ENCODE data around the gene MAP2. TPM values are rescaled to one million over a fixed set of nuclear protein-coding genes. Genes with fewer than 3 reads are reported as not detected.

MAP2 gene
- total RNA-seq, 1 donor from 2014 or later: 8.2 TPM

GRCh38 chr2:209619782-209620181, 195.9 kb downstream of the MAP2 start:
- FAIRE-seq: no peak

GRCh38 chr2:209624192-209624938, 200.5 kb downstream of the MAP2 start:
- Histone ChIP-seq H3K4me3 (ENCODE audit: low read depth, low read length) (no peak overlapping the region), H3K36me3 (ENCODE audit: control insufficient read depth, insufficient read depth, low read length) (no peaks in the 10 kb centered on the region), H3K27me3 (ENCODE audit: control insufficient read depth, insufficient read depth, low read length) (no peaks in the 10 kb centered on the region)
- DNase-seq (ENCODE audit: low read depth) (no peak), FAIRE-seq (no peak)
- no peak for TF ChIP-seq CTCF (IDR thresholded peaks at IDR 0.05; ENCODE audit: insufficient read depth, low read length, severe bottlenecking)

More at GRCh38 chr2:209619782-209620181, 195.9 kb downstream of the MAP2 start:
- TF ChIP-seq CTCF (IDR thresholded peaks at IDR 0.05; ENCODE audit: insufficient read depth, low read length, severe bottlenecking): no peak
- Histone ChIP-seq H3K27me3 (ENCODE audit: control insufficient read depth, insufficient read depth, low read length) (no peaks in the 10 kb centered on the region), H3K4me3 (ENCODE audit: low read depth, low read length) (no peak overlapping the region), H3K36me3 (ENCODE audit: control insufficient read depth, insufficient read depth, low read length) (no peaks in the 10 kb centered on the region)
- DNase-seq (ENCODE audit: low read depth): peak; percentile 43

GRCh38 chr2:209629597-209629996, 205.8 kb downstream of the MAP2 start:
- Histone ChIP-seq H3K36me3 (ENCODE audit: control insufficient read depth, insufficient read depth, low read length) (no peaks in the 10 kb centered on the region), H3K4me3 (ENCODE audit: low read depth, low read length) (no peak overlapping the region), H3K27me3 (ENCODE audit: control insufficient read depth, insufficient read depth, low read length) (no peaks in the 10 kb centered on the region)
- DNase-seq (ENCODE audit: low read depth): peak; percentile 33
- no peak for TF ChIP-seq CTCF (IDR thresholded peaks at IDR 0.05; ENCODE audit: insufficient read depth, low read length, severe bottlenecking)
- no peak for FAIRE-seq

GRCh38 chr2:209633911-209634310, 210.1 kb downstream of the MAP2 start:
- DNase-seq (ENCODE audit: low read depth): no peak
- Histone ChIP-seq H3K36me3 (ENCODE audit: control insufficient read depth, insufficient read depth, low read length) (no peaks in the 10 kb centered on the region), H3K27me3 (ENCODE audit: control insufficient read depth, insufficient read depth, low read length) (no peaks in the 10 kb centered on the region), H3K4me3 (ENCODE audit: low read depth, low read length) (no peak overlapping the region)
- no peak for TF ChIP-seq CTCF (IDR thresholded peaks at IDR 0.05; ENCODE audit: insufficient read depth, low read length, severe bottlenecking)
- no peak for FAIRE-seq

- no peak for TF ChIP-seq CTCF (IDR thresholded peaks at IDR 0.05; ENCODE audit: insufficient read depth, low read length, severe bottlenecking)
- FAIRE-seq (no peak), DNase-seq (ENCODE audit: low read depth) (peak; percentile 45)
- Histone ChIP-seq H3K4me3 (ENCODE audit: low read depth, low read length) (no peak overlapping the region), H3K27me3 (ENCODE audit: control insufficient read depth, insufficient read depth, low read length) (no peaks in the 10 kb centered on the region), H3K36me3 (ENCODE audit: control insufficient read depth, insufficient read depth, low read length) (no peaks in the 10 kb centered on the region)
These were observed 212.2 kb downstream of the MAP2 start for GRCh38 chr2:209636076-209636475.

- no peak for DNase-seq (ENCODE audit: low read depth)
- Histone ChIP-seq H3K27me3 (ENCODE audit: control insufficient read depth, insufficient read depth, low read length) (no peaks in the 10 kb centered on the region), H3K36me3 (ENCODE audit: control insufficient read depth, insufficient read depth, low read length) (no peaks in the 10 kb centered on the region), H3K4me3 (ENCODE audit: low read depth, low read length) (no peak overlapping the region)
- no peak for FAIRE-seq
- TF ChIP-seq CTCF (IDR thresholded peaks at IDR 0.05; ENCODE audit: insufficient read depth, low read length, severe bottlenecking): no peak
These were observed 213.4 kb downstream of the MAP2 start for GRCh38 chr2:209637293-209637692.

Measured in bronchial epithelial cell (primary cell).